Anterior cingulate cortex (tissue), 58 donors: ENCODE measurements around the gene HBG2.
"Not testable (repeated sequence)": the region's sequence is repeated elsewhere in the genome, so short reads cannot be mapped to it uniquely, and the experiment has no call there.

Experiments used
- DNase-seq, 58 donors: peaks; one replicate each; lab custom pipeline; 2025; lab: John Stamatoyannopoulos, UW

The HBG2 gene

DNA sequence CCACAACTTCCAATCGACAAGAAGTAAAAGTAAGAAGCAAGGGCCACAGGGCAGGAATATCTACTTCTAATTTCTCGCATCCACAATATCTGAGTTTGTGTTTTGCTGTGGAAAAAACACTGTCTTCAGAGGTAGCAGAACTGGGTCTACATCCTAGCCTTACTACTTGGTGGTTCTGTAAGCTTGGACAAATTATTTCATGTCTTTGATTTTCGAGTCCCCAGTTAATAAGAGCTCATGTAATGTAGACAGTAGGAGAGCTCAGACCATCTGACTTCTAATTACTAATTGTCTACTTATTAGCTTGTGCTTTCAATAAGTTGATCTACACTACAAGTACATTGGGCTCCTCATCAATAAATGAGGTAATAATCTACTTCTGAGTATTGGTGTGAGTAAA lies 28.5 kb upstream of the HBG2 start:
- DNase-seq = no peak

GRCh38 chr11:5282628-5283027 lies 28.0 kb upstream of the HBG2 start:
- no peak for DNase-seq

DNA sequence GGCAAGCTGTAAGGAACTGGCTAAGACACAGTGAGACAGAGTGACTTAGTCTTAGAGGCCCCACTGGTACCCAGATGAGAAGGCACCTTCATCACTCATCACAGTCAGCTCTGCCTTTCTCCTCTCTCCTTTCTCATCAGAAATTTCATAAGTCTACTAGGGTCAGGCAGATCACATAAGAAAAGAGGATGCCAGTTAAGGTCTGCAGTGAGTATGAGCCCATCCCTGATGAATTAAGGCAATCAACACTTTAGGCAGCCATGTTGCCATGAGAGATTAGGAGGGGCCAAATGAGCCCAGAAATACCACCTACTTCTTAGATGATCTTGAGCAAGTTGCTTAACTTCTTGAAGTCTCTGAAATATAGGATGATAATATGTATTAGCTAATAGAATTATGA lies 27.0 kb upstream of the HBG2 start:
- no peak for DNase-seq

DNA sequence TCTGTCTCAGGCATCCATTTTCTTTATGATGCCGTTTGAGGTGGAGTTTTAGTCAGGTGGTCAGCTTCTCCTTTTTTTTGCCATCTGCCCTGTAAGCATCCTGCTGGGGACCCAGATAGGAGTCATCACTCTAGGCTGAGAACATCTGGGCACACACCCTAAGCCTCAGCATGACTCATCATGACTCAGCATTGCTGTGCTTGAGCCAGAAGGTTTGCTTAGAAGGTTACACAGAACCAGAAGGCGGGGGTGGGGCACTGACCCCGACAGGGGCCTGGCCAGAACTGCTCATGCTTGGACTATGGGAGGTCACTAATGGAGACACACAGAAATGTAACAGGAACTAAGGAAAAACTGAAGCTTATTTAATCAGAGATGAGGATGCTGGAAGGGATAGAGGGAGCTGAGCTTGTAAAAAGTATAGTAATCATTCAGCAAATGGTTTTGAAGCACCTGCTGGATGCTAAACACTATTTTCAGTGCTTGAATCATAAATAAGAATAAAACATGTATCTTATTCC lies 26.1 kb upstream of the HBG2 start:
- DNase-seq = peak in 6 of 58 donors; percentile 1 to 53 (median 7)

- no peak for DNase-seq
Measured at GRCh38 chr11:5279471-5280090, 25.0 kb upstream of the HBG2 start.

DNA sequence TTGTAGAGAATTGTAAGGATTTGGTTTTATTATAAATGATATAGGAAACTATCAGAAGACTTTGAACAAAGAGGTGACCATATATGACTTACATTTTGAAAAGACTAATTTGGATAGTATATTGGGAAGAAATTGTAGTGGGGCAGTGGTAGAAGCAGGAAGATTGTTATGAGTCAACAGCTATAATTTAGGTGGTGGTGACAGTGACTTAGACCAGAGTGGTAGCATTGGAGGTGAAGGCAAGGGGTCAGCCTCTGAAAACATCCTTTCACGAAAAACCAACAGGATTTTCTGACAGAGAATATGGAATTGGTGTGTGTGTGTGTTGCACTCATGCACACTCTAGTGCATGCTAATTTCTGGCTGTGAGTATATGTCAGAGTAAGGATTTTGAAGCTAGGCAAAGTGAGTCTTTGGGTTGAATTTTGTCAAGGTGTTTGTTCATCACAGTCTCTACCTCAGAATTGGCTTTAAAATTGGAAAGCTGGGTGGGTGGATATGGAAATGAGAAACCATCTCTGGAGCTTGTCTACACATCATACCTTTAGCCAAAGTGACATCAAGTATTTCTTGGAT lies 23.3 kb upstream of the HBG2 start:
- DNase-seq = no peak

DNA sequence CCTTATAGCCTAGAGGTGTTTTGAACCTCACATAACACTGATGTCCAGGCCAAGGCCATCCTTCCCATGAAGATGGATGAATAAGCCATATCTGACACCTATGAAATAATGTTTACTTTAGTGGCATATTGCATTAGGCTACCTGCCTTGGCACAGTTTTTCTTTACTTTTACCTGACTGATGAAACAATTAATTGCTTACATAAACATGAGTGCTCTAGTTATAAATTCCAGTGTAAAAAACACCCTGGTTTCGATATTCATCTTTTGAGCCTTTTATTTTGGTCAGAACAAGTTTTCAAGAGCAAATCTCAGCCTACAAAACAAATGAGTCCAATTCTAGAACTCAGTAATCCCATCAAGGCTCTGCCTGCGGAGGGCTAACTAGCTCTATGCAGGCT lies 22.1 kb upstream of the HBG2 start:
- no peak for DNase-seq

DNA sequence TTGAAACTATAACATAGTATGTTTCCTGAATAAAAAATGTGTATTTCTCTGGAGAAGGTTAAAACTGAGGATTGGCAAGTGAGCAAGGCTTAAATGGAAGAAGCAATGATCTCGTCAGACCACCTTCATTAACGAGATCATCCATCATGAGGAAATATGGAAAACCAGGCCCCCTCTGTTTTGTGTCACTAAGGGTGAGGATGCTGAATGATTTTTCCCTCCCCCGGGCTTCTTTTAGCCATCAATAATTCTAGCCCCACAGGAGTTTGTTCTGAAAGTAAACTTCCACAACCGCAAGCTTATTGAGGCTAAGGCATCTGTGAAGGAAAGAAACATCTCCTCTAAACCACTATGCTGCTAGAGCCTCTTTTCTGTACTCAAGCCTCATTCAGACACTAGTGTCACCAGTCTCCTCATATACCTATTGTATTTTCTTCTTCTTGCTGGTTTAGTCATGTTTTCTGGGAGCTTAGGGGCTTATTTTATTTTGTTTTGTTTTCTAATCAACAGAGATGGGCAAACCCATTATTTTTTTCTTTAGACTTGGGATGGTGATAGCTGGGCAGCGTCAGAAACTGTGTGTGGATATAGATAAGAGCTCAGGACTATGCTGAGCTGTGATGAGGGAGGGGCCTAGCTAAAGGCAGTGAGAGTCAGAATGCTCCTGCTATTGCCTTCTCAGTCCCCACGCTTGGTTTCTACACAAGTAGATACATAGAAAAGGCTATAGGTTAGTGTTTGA lies 21.0 kb upstream of the HBG2 start:
- DNase-seq = no peak

GRCh38 chr11:5274395-5274794 lies 19.8 kb upstream of the HBG2 start:
- DNase-seq = no peak

- no peak for DNase-seq
Measured at GRCh38 chr11:5272395-5273017, 17.9 kb upstream of the HBG2 start.

DNA sequence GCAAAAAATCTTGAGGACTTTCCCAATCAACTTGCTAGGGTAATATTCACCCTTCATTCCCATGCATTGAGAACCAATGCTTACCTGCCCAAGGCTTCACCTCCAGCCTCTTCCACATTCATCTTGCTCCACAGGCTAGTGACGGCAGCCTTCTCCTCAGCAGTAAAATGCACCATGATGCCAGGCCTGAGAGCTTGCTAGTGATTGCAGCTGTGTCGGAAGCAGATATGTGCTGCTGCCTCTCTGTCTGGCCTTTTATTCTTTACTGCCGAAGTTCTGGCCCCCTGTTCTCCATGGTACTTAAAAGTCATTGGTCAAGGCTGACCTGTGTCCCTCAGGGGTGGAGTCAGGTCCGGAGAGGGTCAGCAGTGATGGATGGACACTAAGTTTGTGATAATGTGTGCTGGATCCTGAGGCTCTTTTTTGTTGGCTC lies 15.2 kb upstream of the HBG2 start, which contains the start of gene HBE1:
Gene HBE1, minus strand, starts transcription at position 231 of the 433 bp plus-strand sequence. Its CDS starts 55 bp downstream, at position 176.
- DNase-seq = no peak

- DNase-seq = no peak
Measured at GRCh38 chr11:5267033-5267563, 12.5 kb upstream of the HBG2 start.

- no peak for DNase-seq
Measured at GRCh38 chr11:5266609-5267008, 12.0 kb upstream of the HBG2 start.

DNA sequence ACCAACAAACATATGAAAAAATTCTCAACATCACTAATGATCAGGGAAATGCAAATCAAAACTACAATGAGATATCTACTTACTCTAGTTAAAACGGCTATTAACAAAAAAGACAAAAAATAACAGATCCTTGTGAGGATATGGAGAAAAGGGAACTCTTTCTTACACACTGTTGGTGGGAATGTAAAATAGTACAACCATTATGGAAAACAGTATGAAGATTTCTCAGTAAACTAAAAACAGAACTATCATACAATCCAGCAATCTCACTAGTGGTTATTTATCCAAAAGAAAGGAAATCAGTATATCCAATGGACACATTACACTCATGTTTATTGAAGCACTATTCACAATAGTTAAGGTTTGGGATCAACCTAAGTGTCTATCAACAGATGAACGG lies 11.3 kb upstream of the HBG2 start:
- no peak for DNase-seq

GRCh38 chr11:5258543-5259262 lies 4.1 kb upstream of the HBG2 start:
- DNase-seq = no peak

- DNase-seq = no peak
Measured at GRCh38 chr11:5257296-5257695, 2.7 kb upstream of the HBG2 start.

- not testable (repeated sequence) for DNase-seq
Measured at GRCh38 chr11:5254023-5254422, 558 bp downstream of the HBG2 start.

DNA sequence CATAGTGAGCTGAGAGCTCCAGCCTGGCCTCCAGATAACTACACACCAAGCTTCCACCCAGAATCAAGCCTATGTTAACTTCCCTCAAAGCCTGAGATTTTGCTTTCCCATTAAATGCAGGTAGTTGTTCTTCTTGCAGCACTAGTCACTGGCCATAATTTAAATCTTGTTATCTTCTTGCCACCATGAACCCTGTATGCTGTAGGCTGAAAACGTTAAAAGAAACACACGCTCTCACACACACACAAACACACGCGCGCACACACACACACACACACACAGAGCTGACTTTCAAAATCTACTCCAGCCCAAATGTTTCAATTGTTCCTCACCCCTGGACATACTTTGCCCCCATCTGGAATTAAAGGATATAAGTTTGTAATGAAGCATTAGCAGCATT lies 1.1 kb downstream of the HBG2 start:
- DNase-seq = not testable (repeated sequence)

DNA sequence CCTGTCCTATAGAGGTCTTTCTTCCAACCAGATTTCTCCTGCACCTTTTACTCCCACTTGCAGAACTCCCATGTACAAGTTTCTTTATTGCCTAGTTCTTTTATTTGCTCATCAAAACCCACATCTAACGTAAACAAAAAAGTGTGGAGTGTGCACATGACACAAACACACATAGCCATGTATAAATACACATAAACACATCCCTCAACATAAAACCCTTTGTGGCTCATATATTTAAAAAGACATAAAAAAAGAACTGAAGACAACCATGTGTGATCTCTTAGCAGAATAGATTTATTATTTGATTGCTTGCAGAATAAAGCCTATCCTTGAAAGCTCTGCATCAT lies 1.7 kb downstream of the HBG2 start:
- no peak for DNase-seq

DNA sequence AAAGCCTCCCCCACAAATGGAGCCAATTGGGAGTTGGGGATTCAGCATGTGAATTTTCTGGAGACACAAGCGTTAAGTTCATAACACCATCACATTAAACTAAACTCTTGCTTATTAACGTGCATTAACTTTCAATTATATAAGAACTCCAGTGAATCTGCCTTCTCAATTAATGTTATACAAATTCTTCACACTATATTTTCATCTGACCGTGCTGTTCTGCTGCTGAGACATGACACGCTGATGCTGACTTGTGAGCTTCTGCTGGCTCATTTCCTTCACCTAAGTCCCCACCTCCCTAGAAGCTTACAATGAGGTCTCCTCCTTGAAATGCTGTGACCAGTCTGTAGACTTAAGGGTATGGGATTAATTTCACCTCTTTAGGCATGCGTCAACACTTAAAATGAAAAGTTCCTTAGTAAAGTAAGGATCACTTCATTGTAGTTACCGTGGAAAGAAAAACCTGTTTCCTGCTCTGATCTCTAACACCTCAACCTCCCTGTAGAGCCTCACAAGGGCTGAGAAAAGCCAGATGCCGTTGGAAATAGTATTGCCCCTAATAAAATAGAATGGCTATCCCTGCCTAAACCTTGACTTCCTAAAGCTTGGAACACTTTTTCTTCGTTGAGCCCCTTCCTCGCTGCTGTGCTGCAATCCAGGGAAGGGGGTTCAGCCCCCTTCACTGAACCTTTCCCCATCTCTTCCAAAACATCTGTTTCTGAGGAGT lies 2.2 kb downstream of the HBG2 start:
- no peak for DNase-seq
